DMS79 (cell line): ENCODE data around the gene TRPM5.
"Not testable (repeated sequence)": the region's sequence is repeated elsewhere in the genome, so short reads cannot be mapped to it uniquely, and the experiment has no call there.

Source experiments
- DNase-seq: peaks from one replicate; lab custom pipeline; 2025; lab: John Stamatoyannopoulos, UW

The TRPM5 gene

GRCh38 chr11:2443881-2444820 is at the start of gene TRPM5:
Gene TRPM5 (minus strand): TSS chr11:2444514. CDS start chr11:2423036, 21,478 bp downstream.
- DNase-seq: no peak

DNA sequence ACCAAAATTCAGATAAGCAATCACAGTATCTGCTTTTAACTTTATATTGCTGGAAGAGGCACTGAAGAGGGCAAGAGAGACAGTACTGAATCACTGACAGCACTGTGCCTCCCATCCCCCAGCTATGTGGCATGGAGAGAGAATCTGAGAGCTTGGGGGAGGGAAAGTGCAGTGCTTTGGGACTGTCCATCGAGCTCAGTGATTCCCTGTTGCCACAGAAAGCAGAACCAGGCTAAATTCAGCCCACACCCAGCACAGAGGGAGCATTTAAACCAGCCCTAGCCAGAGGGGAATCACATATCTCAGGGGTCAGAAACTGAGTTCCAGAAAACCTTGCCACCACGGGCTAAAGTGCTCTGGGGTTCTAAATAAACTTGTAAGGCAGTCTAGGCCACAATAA is 44.8 kb upstream of the TRPM5 start:
- no peak for DNase-seq

DNA sequence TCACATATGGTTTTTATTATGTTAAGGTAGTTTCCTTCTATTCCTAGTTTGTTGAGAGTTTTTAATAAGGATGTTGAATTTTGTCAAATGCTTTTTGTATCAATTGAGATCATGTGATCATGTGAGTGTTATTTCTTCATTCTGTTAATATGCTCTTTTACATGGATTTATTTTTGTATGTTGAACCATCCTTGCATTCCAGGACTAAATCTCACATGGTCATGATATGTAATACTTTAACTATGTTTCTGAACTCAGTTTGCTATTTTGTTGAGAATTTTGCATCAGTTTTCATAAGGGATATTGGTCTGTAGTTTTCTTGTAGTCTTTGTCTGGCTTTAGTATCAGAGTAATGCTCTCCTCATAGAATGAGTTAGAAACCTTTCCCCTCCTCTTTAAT is 43.7 kb upstream of the TRPM5 start:
- no peak for DNase-seq

DNA sequence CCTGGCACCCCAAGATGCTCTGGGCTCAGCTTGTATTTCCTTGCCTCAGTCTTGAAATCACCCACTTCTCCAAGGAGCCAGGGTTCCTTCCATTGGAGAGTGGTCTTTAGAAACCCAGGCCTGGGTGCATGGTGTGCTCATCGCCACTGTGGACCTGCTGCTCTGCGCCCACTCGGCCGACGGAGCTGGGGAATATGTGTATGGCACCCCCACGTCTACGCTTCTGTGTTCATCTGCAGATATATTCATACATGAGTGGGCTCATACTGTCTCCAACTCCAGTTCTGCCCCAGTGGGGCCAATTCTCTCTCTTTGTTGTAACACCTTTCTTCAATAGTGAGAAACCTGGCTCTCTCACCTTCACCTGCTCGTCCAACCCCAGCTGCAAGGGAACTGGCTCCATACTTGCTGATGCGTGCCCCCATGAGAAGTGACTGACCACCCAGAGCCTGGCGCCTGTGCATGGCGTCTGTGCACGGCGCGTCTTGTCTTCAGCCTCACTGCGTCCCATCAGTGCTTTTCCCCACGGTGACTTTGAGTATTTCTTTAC is 40.3 kb upstream of the TRPM5 start:
- DNase-seq: no peak

- no peak for DNase-seq
These were observed 39.1 kb upstream of the TRPM5 start for GRCh38 chr11:2483426-2483825.

DNA sequence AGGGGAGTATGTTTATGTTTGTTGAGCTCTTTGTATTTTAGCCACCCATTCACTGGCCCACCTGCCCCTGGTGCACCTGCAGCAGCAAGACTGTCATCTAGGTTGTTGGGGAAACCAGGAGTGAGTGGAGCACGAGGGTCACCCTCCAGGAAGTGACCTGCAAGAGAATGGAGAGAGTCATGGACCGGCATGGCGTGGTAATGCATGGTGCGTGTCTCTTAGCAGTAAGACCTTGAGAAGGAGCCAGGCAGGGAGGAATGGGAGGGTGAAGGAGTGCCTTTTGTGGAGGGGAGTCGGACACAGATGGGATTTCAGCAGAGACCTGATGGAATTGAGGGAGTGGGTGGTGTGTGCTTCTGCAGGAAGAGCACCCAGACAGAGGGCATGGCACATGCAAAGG is 38.4 kb upstream of the TRPM5 start:
- no peak for DNase-seq

- DNase-seq: no peak
These were observed 37.9 kb upstream of the TRPM5 start for GRCh38 chr11:2482204-2482603.

GRCh38 chr11:2481253-2481652 is 36.9 kb upstream of the TRPM5 start:
- DNase-seq: no peak

DNA sequence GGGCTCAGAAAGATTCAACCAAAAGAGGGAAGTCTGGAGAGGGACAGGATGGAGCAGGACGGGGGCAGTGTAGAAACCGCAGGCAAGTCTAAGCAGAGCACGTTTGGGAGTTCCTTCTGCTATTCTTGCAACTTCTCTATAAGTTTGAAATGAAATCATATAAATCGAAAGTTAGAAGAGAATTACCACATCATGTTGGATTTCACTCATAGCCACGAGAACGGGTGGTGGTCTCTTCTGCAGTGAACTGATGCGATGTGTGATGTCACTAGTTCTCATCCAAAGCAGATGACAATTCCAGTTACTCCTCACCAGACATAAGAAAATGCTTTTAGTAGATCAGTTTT is 36.5 kb upstream of the TRPM5 start:
- no peak for DNase-seq

GRCh38 chr11:2480067-2480873 is 36.0 kb upstream of the TRPM5 start:
- DNase-seq: not testable (repeated sequence)

DNA sequence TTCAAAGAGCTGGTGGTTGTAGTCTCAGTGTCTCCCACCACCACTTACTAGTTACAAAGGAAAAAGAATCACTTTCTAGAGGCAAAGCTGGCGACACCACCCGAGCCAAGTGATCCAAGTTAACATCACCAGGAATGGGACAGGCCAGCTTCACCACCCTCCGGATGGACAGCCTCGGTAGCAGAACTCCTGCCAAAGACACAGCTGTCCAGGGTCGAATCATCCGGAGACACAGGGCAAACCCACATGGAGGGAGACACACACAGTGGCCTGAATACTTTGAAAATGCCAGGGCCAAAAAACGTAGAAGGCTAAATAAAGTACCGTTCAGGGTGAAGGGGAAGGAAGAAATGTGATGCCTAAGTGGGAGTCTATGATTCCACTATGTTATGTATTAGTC is 33.6 kb upstream of the TRPM5 start:
- no peak for DNase-seq

GRCh38 chr11:2477254-2477653 is 32.9 kb upstream of the TRPM5 start:
- no peak for DNase-seq

DNA sequence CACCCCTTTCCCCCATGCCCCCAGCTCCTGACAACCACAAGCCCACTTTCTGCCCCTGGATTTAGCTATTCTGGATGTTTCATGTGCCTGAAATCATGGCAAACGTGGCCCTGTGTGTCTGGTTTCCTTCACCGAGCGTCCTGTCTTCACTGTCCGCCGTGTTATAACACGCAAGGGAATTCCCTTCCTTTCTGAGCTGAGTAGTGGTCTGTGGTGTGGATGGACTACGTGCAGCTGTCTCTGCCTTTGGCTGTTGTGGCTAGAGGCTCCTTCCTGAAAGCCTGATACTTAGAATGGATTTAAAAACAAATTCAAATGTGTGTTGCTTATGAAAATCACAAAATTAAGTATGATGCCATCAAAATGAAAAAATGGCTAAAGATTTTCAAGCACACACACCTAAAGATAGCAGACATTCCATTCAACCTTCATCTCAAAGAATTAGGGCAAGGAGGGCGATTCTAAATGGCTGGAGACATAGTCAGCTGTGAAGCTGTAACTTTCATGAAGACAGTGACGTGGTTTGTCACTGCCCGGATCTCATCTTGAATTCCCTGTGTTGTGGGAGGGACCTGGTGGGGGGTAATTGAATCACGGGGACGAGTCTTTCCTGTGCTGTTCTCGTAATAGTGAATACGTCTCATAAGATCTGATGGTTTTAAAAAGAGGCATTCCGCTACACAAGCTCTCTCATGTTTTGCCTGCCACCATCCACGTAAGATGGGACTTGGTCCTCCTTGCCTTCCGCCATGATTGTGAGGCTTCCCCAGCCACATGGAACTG is 31.0 kb upstream of the TRPM5 start:
- no peak for DNase-seq

GRCh38 chr11:2474059-2474901 is 30.0 kb upstream of the TRPM5 start:
- DNase-seq: no peak

DNA sequence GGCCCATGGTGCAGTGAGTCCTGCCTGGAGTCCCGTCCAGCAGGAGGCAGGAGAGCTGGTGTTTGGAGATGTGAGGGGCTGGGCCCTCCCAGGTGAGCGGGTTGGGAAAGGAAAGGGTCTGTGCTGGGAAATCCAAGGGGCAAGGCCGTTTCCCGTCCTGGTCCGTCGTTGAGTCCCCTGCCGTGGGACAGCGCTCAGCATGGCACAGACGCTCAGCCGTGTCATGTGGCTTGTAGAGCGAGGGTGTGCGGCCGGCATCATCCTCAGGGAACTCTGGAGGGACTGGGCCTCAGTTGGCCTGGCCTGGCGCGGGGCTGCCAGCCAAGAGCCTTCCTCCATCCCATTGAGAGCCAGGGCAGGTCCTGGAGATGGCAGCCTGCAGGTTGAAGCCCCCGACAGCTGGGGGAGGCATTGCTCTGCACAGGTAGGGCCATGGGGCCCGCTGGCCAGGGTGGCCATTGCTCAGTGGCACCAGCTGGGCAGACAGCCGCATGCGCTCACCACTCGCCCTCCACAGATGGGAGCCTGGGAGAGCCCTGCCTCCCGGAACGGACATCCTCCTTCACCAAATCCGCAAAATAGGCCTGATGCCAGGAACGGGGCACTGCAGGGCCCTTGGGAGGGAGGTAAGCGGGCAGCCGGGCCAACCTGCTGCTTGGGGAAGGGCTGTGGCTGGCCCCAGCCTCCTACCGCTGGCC is 29.2 kb upstream of the TRPM5 start:
- DNase-seq: no peak

- no peak for DNase-seq
These were observed 28.3 kb upstream of the TRPM5 start for GRCh38 chr11:2472428-2473186.

GRCh38 chr11:2471804-2472096 is 27.4 kb upstream of the TRPM5 start:
- no peak for DNase-seq

GRCh38 chr11:2471048-2471803 is 26.9 kb upstream of the TRPM5 start:
- DNase-seq: no peak

GRCh38 chr11:2470495-2470894 is 26.2 kb upstream of the TRPM5 start:
- no peak for DNase-seq
